NCI-H526 treated with DMSO at 0.1 percent for 48 hours (cell line): Measurements from ENCODE around the gene RHOXF1.
"Not testable (repeated sequence)": the region's sequence is repeated elsewhere in the genome, so short reads cannot be mapped to it uniquely, and the experiment has no call there.

Experiments
- DNase-seq: peaks from one replicate; lab custom pipeline; 2025; lab: John Stamatoyannopoulos, UW

Gene RHOXF1

DNA sequence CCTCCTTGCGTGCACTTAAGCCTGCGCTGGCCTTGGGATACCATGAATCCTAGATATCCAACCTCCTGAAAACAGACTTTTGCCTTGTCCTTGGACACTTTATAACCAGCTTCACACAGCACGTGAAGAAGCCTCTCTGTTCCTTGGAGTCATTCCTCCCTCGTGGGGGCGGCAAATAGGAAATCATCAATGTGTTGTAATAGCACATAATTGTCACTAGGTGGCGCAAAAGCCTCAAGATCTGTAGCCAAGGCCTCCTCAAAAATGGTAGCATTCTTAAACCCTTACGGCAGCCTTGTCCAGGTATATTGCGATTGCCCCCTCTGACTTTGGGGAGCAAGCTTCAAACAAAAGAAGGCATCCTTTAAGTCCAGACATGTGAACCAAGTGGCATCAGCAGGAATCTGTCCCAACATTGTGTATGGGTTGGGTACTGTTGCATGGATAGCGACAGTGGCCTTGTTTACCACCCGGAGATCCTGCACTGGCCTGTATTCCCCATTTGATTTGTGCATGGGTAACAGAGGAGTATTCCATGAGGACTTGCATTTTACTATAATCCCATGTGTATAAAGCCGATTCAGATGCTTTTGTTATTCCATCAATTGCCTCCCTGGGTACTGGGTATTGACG is 30.0 kb downstream of the RHOXF1 start:
- DNase-seq = not testable (repeated sequence)

DNA sequence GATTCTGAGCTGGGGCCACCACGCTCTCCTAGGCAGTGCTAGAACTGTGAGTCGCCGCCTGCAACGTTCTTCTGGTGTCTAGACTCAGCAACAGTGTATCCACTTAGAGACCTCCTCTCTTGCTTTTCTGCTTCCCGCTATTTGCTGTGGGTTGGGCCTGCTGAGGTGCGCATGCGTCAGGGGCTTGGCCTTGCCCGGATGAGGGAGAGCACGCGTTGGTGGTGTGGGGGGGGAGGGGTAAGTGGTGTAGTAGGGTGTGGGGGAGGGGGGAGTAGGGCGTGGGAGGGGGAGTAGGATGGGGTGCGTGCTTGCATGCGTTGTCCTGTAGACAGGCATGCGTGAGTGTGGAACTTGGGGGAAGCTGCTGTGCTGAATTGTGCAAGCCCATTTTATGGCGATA is 38.1 kb downstream of the RHOXF1 start, which contains the start of gene RHOXF2B:
Gene RHOXF2B, minus strand, starts transcription at position 101 of the 400 bp plus-strand sequence. CDS start 138 bp downstream, outside the sequence.
- DNase-seq = not testable (repeated sequence)

GRCh38 chrX:120066169-120066568 is 49.5 kb downstream of the RHOXF1 start:
- DNase-seq = not testable (repeated sequence)
